Measurements from ENCODE around the gene GOLGA6C.
"Not testable (repeated sequence)": the region's sequence is repeated elsewhere in the genome, so short reads cannot be mapped to it uniquely, and the experiment has no call there.

GOLGA6C gene

DNA sequence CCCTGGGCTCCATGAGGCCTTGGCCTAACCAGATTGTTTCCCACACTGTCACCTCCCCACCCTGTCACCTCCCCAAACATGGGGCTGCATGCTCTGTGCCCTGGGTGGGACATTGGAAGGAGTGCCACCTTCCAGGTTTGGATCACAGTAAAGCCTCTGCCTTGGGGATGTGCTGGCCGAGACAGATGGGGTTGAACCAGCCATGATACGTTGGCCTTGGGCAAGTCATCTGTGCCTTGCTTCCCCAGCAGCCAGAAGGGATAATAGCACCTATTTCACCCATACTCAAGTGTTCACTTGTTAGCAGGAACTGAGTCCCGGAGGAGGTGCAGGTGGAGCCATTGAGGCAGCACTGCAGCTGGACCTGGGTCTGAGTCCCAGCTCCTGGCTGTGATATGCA is 17.5 kb downstream of the GOLGA6C start:
- H3K4me1 Mint-ChIP-seq, result not testable (repeated sequence)

DNA sequence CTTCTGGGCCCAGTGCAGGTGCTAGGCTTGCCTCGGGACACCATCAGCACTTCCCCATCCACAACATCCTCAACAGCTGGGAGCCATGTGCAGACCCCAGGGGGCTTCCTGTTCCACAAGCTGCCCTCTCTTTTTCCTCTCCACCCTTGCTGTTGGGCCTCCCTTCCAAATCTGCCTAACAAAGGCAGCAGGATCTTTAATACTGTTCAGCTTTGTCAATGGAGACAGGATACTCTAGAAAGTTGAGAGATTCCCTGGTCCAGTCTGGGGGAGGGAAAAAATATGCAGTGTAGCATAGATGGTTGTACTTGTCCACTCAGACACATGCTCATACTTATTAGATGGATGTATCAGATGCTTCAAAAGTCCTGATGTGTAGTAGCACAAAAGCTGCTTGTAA is 20.4 kb downstream of the GOLGA6C start:
- not testable (repeated sequence) for H3K4me3 Mint-ChIP-seq; H3K9me3 Mint-ChIP-seq; DNase-seq (ENCODE audit: low spot score in 2 of 2); H3K4me1 Mint-ChIP-seq; H3K27ac Mint-ChIP-seq; ATAC-seq; H3K36me3 Mint-ChIP-seq

More for the DNA sequence above, 17.5 kb downstream of the GOLGA6C start:
- peak in 1 of 2 donors; percentile 61 for DNase-seq (ENCODE audit: low spot score in 2 of 2)
- H3K27ac Mint-ChIP-seq, H3K9me3 Mint-ChIP-seq, H3K36me3 Mint-ChIP-seq, ATAC-seq, H3K4me3 Mint-ChIP-seq: not testable (repeated sequence)

DNA sequence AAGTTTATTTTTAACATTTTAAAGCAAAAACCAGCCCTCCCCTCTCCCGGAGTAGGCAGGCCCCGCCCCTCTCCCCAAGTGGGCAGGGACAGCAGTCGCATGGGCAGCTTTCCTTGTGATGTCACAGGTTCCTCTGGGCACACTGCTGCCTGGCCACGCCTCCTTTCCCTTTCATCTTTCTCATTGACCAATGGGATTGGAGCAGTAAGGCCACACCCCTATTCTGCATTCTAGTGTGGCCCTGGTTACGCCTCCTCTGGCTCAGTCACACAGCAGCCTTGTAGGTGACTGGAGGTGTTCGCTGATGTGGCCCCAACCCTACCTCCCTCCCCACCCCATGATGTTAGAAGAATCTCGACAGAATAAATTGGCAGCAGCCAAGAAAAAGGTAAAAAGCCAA is 24.4 kb downstream of the GOLGA6C start, which contains the start of gene GOLGA6D:
GOLGA6D (plus strand) TSS at position 264 of the 400 bp plus-strand sequence; CDS start at position 305, 41 bp downstream.
- H3K4me3 Mint-ChIP-seq; H3K27ac Mint-ChIP-seq; H3K9me3 Mint-ChIP-seq; DNase-seq (ENCODE audit: low spot score in 2 of 2); ATAC-seq; H3K36me3 Mint-ChIP-seq; H3K4me1 Mint-ChIP-seq: not testable (repeated sequence)

DNA sequence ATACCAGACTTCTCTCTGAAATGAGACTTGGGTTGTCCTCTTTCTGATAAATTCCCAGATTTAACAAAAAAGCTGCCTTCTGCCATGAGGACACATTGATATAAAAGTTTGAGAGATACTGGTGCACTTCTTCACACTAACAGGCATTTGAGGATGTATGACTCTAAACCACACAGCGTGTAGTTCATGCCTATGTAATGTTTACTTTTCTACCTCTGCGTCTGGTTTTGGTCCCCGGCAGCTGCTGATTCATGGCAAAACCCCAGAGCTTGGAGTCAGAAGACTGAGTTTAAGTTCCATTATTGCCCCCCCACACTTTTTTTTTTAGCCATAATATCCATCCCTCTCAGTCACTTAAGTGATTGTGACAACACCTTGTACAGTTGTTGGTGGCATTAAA is 26.0 kb downstream of the GOLGA6C start:
- not testable (repeated sequence) for H3K9me3 Mint-ChIP-seq; H3K4me1 Mint-ChIP-seq; H3K4me3 Mint-ChIP-seq; H3K27ac Mint-ChIP-seq; DNase-seq (ENCODE audit: low spot score in 2 of 2); ATAC-seq; H3K36me3 Mint-ChIP-seq

DNA sequence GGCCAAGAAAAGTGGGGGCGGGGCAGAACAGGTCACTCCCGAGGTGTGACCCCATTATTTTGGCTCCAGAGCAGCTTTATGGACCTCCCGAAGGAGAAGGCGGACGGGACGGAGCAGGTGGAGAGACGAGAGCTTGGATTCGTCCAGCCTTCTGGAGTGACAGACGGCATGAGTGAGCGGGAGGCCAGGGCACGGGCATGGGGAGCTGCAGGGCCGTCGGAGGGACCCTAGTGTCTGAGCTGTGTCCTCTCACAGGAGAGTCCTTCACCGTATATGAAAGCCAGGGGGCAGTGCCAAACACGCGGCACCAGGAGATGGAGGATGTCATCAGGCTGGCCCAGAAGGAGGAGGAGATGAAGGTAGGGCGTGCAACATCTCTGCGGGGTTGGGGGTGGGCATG is 35.5 kb downstream of the GOLGA6C start:
- H3K4me3 Mint-ChIP-seq; H3K9me3 Mint-ChIP-seq; ATAC-seq; H3K4me1 Mint-ChIP-seq; H3K27ac Mint-ChIP-seq; DNase-seq (ENCODE audit: low spot score in 2 of 2); H3K36me3 Mint-ChIP-seq: not testable (repeated sequence)

DNA sequence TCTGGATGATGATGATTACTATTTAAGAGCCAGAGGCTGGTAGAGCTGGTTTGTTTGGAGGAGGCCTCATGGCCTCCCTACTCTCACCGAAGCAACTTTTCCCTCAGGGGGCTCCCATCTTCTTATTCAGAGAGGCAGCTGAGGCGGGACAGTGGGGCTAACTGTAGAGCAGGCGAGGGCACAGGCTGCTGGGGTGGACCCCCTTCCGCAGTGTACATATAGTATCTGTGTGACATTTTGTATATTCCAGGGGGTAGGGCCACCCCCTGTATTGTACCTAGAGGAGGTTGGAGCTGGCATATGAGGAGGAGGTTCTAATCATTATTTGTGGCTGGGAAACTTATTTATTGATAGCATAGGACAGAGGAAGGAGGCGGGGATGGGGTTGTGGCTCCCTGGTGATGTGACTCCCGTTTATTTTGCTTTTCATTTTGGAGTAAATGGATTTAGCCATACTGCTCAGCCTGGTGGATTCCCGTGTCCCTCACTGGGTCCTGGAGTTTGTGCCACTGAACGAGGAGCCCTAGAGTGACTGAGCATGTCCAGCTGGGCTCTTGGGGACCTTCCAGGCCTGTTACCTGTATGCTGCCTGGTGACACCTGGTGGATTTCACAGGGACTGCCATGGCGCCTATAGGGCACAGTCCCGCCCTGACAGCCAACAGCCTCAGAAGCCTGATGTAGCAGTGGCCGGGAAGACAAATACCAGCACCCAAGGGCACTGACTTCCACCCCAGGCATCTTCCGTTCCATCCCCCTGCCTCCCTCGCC is 40.6 kb downstream of the GOLGA6C start:
- peak; percentile 95 for ATAC-seq
- not testable (repeated sequence) for H3K36me3 Mint-ChIP-seq; H3K9me3 Mint-ChIP-seq; H3K4me3 Mint-ChIP-seq; H3K27ac Mint-ChIP-seq; DNase-seq (ENCODE audit: low spot score in 2 of 2); H3K4me1 Mint-ChIP-seq

DNA sequence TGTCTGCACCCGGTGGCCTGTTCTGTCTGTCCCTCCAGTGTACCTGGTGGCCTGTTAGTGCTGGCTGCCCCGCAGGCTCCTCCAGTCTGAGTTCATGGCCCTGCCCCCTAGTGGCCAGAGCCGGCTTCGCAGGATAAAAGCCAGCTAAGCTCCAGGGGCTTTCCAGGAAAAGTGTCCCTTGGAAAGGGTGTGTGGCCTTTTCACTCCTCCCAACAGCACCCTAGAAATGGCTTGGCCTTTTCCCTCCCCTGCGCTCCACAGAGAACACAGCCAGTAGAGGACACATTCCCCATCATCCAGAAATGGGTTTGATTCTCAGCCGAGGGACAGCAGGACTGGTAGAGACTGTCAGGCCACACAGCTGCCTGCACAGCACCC is 41.2 kb downstream of the GOLGA6C start:
- DNase-seq (ENCODE audit: low spot score in 2 of 2) (peak; percentile 59 to 80), ATAC-seq (peak; percentile 93)
- not testable (repeated sequence) for H3K4me1 Mint-ChIP-seq, H3K4me3 Mint-ChIP-seq, H3K9me3 Mint-ChIP-seq, H3K27ac Mint-ChIP-seq, H3K36me3 Mint-ChIP-seq

DNA sequence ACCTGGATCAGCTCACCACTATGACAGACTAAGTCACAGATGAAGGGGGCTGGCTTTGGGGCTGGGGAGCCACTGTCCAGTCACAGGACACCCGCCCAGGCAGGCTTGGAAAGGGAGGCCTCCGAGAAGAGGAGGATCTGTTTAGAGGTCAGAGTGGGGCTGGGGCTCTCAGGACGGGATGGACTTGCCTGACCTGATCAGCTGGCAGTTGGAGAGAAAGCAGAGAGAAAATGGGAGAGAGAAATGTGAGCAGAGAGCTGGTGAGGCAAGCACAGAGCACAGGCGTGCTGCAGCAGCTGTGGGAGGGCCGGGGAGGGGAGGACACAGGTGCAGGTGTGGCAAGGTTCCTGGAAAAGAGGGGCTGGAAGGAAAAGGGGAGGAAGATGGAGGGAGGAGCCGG is 41.9 kb downstream of the GOLGA6C start:
- H3K36me3 Mint-ChIP-seq; DNase-seq (ENCODE audit: low spot score in 2 of 2); H3K9me3 Mint-ChIP-seq; H3K4me1 Mint-ChIP-seq; H3K27ac Mint-ChIP-seq; ATAC-seq; H3K4me3 Mint-ChIP-seq: not testable (repeated sequence)

DNA sequence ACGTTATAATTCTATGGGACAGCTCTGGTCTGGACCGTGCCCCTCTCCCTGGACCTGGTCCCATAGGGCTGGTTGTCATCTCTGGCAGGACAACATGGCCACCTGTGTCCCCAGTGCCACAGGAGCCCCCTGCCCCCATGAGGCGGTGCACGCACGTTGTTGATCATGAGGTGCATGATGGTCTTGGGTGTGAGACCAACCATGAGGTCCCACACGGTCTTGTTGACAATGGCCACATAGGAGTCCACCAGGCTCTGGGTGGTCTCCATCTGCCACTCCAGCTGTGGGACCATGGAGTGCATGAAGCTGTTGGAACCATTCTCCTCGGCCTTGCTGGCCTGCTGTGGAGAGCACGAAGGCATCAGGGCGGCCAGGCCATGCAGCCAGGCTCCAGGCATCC is 44.2 kb downstream of the GOLGA6C start:
- no peaks in the 10 kb centered on the region for H3K36me3 Mint-ChIP-seq
- no peak overlapping the region for H3K4me3 Mint-ChIP-seq
- no peaks in the 10 kb centered on the region for H3K4me1 Mint-ChIP-seq
- H3K9me3 Mint-ChIP-seq, result no peaks in the 10 kb centered on the region
- H3K27ac Mint-ChIP-seq, result no peak overlapping the region
- ATAC-seq (no peak), DNase-seq (ENCODE audit: low spot score in 2 of 2) (no peak)

DNA sequence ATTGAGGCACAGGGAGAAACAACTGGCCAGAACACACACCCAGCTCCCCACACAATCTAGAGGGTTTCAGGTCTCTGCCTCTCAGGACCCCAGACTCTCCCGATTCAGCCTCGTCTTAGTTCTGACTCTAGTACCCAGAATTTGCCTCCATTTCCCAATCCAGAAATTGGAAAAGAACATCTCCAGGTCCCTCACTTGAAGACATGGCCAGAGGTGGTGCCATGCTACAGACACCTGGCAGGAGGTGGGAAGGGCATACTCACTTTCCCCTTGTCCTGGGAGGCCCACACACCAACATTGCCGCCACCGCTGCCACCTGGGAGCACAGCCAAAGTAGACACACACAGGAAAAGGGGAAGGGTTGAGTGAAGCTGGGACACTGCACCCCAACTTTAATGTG is 44.6 kb downstream of the GOLGA6C start:
- H3K4me3 Mint-ChIP-seq; H3K9me3 Mint-ChIP-seq; H3K36me3 Mint-ChIP-seq; H3K27ac Mint-ChIP-seq; H3K4me1 Mint-ChIP-seq; DNase-seq (ENCODE audit: low spot score in 2 of 2); ATAC-seq: not testable (repeated sequence)

DNA sequence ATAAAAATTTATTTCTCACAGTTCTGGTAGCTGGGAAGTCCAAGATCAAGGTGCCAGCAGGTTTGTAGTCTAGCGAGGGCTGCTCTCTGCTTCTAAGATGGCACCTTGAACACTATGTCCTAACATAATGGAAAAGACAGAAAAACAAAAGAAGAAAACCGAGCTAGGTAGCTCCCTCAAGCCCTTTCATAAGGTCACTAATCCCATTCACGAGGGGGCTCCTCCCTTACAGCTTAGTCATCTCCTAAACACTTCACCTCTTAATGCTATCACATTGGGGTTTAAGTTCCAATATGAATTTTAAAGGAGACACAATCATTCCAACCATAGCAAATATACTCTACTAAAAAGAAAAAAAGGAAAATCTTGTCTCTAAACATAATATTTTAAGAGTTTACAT is 48.1 kb downstream of the GOLGA6C start:
- ATAC-seq, result no peak

DNA sequence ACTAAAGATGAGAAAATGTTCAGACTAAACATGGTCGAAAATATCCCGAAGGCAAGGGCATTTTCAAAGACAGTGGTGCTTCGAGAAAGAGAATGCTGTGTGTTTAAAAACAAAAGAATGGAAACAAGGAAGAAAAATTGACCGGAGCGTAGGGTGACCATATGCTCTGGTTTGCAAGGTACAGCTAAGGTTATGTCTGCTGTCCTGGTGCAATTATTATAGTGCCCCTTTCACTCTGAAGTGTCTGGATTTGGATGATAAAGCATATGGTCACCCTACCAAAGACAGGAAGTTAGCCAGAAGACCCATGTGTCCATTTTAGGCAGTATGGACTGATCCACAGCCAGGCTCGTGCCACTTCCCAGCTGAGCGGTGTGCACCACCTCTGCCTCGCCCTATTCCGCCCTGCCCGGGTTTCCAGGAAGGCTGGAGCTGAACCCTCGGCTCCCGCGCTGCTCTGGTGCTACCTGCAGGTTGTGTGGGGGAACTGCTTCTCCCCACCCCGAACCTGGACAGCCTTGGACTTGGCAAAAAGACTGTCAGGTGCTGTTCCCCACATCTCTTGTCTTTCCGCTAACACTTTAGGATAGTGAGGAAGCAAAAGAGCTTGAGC is 49.8 kb downstream of the GOLGA6C start:
- ATAC-seq, result peak; percentile 53
- H3K4me1 Mint-ChIP-seq, result peaks cover 6% of the 10 kb centered on the region
- H3K27ac Mint-ChIP-seq, result no peak overlapping the region
- DNase-seq (ENCODE audit: low spot score in 2 of 2), result no peak
- no peaks in the 10 kb centered on the region for H3K9me3 Mint-ChIP-seq
- no peaks in the 10 kb centered on the region for H3K36me3 Mint-ChIP-seq
- H3K4me3 Mint-ChIP-seq, result no peak overlapping the region

More for the DNA sequence above, 48.1 kb downstream of the GOLGA6C start:
- H3K4me3 Mint-ChIP-seq, result no peak overlapping the region
- no peaks in the 10 kb centered on the region for H3K4me1 Mint-ChIP-seq
- H3K27ac Mint-ChIP-seq, result no peak overlapping the region
- no peaks in the 10 kb centered on the region for H3K9me3 Mint-ChIP-seq
- H3K36me3 Mint-ChIP-seq, result no peaks in the 10 kb centered on the region
- no peak for DNase-seq (ENCODE audit: low spot score in 2 of 2)

DNA sequence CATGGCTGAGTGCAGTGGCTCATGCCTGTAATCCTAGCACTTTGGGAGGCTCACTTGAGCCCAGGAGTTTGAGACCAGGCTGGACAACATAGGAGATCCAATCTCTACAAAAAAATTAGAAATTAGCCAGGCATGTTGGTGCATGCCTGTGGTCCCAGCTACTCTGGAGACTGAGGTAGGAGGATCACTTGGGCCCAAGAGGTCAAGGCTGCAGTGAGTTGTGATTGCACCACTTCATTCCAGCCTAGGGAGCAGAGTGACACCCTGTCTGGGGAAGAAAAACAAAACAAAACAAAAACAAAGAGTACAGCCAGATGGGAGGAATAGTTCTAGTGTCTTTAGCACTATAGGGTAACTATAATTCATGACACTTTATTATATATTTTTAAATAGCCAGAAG is 51.6 kb downstream of the GOLGA6C start:
- no peak for DNase-seq (ENCODE audit: low spot score in 2 of 2)
- no peak overlapping the region for H3K27ac Mint-ChIP-seq
- H3K4me3 Mint-ChIP-seq, result no peak overlapping the region
- peaks cover 15% of the 10 kb centered on the region for H3K4me1 Mint-ChIP-seq
- no peaks in the 10 kb centered on the region for H3K9me3 Mint-ChIP-seq
- H3K36me3 Mint-ChIP-seq, result no peaks in the 10 kb centered on the region
- ATAC-seq, result no peak

DNA sequence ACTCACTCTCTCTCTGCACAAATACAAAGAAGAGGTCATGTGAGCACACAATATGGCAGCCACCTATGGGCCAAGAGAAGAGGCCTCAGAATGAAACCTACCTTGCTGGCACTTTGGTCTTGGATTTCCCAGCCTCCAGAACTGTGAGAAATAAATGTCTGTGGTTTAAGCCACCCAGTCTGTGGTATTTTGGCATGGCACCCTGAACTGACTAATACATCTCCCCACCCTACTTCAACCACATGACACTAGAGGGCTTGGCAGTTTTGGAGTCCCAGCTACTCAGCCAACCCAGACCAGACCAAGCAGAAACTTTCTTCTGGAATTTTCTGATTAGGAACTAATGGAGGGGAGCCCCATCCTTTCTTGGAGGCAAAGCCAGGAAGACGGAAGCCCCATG is 54.4 kb downstream of the GOLGA6C start:
- not testable (repeated sequence) for H3K27ac Mint-ChIP-seq; H3K9me3 Mint-ChIP-seq; H3K36me3 Mint-ChIP-seq; DNase-seq (ENCODE audit: low spot score in 2 of 2); H3K4me3 Mint-ChIP-seq
- peaks cover 15% of the 10 kb centered on the region for H3K4me1 Mint-ChIP-seq
- ATAC-seq, result peak; percentile 57

DNA sequence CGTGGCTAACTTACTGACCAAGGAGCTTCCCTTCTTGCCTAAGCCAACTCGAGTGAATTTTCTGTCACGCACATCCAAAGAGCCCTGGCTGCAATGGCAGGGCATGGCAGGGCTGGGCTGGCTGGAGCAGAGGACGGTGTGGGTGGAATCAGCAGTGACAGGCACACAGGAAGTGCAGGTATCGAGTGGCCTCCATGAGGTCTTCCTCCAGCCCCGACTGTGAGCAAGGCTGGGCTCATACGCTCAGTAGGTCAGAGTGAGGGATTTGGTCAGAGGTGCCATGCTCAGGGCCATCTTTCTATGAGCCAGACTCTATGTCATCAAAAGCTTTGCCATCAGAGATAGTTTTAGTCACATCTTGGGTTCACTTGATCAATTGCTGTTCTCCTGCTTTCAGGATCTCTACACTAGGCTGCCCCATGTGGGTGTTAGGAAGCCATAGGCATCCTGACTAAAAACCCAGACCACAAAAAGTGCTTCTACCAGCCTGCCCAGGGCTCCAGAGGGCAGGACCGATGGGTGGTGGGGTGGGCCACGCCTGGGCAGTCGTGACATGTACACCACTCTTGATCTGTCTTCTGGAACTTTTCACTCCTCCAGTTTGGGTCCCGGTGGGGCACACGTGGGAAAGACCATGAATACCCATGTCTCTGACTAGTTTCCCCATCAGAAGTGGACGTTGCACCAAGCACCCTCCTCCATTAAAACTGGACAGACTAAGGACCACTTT is 55.1 kb downstream of the GOLGA6C start:
- Mint-ChIP-seq H3K4me1 (peaks cover 15% of the 10 kb centered on the region), H3K27ac (no peak overlapping the region), H3K4me3 (no peak overlapping the region), H3K9me3 (no peaks in the 10 kb centered on the region), H3K36me3 (no peaks in the 10 kb centered on the region)
- peak; percentile 89 for ATAC-seq
- no peak for DNase-seq (ENCODE audit: low spot score in 2 of 2)

All from stimulated activated effector memory CD8-positive, alpha-beta T cell treated with anti-CD3 and anti-CD28 coated beads, Interleukin-12 subunit alpha, Interleukin-12 subunit beta, amount 100 ng/mL, for 72 hours (primary cell).